Embryonic facial prominence (tissue), 1 donor: Measurements from ENCODE around the gene C19orf85.
"Not testable (repeated sequence)": the region's sequence is repeated elsewhere in the genome, so short reads cannot be mapped to it uniquely, and the experiment has no call there.

Experiments used
- DNase-seq: peaks from one replicate; pipeline ENCODE4 v3.0.0-alpha.2; 2016; ENCODE audit errors: extremely low spot score

The C19orf85 gene

GRCh38 chr19:55440411-55441105, 24.0 kb downstream of the C19orf85 start:
- DNase-seq = no peak

GRCh38 chr19:55439052-55439451, 25.5 kb downstream of the C19orf85 start:
- DNase-seq = no peak

GRCh38 chr19:55437410-55437809, 27.1 kb downstream of the C19orf85 start:
- DNase-seq = no peak

DNA sequence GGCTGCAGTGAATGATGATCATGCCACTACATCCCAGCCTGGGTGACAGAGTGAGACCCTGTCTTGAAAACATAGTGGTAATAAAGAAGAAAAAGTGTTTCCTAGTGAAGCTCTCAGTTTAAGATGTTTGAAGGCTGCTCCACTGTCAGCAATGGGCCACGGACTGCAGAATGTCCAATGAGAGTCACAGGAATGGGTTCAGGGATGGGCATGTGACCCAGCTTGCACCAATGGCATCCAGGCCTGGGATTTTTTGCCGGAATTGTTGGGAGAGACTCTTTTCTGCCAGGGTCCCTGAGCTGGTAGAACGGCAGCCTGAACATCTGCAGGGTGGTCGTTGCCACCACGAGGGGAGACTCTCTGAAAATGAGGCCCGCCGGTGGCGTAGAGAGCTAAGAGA, 27.7 kb downstream of the C19orf85 start:
- no peak for DNase-seq

DNA sequence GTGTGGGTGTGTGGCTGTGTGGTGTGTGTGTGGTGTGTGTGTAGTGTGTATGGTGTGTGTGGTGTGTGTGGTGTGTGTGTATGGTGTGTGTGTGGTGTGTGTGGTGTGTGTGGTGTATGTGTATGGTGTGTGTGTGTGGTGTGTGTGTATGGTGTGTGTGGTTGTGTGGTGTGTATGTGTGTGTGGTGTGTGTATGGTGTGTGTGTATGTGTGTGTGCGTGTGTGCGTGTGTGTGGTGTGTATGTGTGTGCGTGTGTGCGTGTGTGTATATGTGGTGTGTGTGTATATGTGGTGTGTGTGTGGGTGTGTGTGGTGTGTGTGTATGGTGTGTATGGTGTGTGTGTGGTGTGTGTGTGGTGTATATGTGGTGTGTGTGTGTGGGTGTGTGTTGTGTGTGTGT, 29.5 kb downstream of the C19orf85 start:
- DNase-seq = no peak

DNA sequence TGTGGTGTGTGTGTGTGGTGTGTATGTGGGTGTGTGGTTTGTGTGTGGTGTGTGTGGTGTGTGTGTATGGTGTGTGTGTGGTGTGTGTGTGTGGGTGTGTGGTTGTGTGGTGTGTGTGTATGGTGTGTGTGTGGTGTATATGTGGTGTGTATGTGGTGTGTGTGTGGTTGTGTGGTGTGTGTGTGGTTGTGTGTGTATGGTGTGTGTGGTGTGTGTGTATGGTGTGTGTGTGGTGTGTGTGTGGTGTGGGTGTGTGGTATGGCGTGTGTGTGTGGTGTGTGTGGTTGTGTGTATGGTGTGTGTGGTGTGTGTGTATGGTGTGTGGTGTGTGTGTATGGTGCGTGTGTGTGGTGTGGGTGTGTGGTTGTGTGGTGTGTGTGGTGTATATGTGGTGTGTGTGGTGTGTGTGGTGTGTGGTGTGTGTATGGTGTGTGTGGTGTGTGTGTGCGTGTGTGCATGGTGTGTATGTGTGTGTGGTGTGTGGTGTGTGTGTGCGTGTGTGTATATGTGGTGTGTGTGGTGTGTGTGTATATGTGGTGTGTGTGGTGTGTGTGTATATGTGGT, 30.1 kb downstream of the C19orf85 start:
- no peak for DNase-seq

DNA sequence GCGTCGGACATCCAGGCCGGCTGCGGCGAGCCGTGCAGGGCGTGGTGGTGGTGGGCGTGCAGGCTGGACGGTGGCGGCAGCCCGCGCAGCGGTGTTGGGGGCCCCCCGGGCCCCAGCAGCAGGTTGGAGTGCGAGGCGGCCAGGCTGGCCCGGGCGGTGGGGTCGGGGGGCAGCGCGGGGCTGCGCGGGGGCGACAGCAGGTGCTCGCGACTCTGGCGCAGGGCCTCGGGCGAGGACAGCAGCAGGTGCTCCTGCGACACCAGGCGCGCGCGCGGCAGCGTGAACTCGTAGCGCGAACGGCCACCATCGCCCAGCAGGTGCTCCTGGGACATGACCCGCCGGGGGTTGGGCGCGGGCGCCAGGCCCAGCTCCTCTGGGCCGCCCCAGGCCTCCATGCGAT, 31.3 kb downstream of the C19orf85 start:
- no peak for DNase-seq

- no peak for DNase-seq
Observed at GRCh38 chr19:55432241-55432959, 32.2 kb downstream of the C19orf85 start.

GRCh38 chr19:55431183-55431582, 33.4 kb downstream of the C19orf85 start:
- DNase-seq = no peak

- DNase-seq = no peak
Observed at GRCh38 chr19:55426042-55426441, 38.5 kb downstream of the C19orf85 start.

DNA sequence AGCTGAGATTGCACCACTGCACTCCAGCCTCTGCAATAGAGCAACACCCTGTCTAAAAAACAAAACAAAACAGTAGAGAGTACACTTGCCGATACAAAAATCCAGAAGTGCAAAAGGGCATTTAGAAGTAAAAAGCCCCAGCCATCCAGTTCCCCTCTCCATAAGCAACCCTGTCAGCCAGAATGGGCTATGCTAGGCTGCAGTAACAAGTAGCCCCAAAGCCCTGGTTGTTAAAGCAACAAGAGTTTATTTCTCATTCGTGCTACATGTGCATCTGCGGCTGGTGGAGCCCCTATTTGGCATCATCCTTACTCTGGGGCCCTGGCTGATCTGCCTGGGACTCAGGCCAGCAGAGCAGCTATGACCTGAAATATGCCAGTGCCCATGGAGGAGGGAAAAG, 40.0 kb downstream of the C19orf85 start:
- no peak for DNase-seq

DNA sequence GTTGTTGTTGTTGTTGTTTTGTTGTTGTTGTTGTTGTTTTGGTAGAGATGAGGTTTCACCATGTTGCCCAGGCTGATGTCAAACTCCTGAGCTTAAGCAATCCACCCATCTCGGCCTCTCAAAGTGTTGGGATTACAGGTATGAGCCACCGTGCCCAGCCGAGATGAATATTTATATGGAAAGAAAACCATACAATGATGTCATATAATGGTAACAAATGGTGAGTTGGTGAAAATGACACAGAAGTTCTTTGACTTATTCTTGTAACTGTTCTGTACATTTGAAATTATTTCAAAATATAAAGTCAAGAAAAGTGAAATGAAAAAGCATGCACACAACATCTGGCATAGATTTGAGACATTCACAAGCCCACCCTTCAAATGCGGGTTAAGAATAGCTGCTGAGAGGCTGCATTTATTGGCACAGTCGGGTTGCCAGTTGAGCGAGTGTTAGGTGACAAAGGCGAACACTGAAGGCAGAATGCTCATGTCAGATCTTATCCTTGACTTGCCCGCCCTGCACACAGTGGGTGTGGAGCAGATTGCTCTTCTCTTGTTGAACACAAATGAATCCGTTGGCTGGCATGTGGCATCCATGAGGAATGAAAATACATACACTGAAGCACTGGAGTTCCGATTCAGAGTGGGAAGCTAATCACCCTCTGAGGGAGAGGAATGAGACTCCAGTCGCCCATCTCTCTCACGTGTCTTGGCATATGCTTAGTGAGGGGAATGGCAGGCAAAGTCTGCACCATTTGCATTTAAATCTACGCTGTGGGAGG, 41.1 kb downstream of the C19orf85 start:
- DNase-seq = no peak

DNA sequence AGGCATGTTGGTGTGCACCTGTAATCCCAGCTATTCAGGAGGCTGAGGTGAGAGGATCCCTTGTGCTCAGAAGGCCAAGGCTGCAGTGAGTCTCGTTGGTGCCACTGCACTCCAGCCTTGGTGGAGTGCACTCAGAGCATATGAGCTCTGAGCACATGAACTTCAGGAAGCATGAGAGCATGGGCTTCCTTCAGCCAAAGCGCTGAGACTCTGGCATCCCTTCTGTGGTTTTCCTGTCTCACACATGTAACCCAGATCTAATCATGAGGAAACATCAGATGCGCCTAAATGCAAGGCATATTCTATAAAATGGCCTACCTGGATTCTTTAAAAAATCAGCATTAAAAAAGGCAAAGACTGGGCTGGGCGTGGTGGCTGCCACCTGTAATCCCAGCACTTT, 43.3 kb downstream of the C19orf85 start:
- DNase-seq = not testable (repeated sequence)

DNA sequence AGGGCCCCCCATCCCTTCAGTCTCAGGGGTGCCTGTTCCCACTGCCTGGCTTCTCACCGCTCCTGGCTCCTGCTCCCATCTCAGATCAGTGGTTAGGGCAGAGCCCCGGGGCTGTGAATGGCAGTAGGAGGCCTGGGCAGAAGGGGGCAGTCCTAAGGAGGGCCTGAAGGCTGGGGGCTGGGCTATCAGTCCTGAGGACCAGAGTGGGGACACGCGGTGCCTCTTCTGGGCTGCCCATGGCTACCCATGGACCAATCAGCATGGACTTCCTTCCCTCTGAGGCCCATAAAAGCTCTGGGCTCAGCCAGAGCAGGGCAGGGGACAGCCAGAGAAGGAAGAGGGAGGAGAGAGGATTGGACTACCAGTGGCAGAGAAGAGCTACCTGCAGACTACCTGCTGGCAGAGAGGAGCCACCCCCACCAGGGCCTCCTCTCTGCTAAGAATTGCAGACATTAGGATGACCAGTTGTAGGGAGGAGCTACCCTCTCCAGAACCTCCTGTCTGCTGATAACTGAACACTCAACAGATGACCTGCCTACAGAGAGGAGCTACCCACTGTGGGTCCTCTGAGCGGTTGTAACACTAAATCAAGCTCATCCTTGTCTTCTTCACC, 44.8 kb downstream of the C19orf85 start:
- no peak for DNase-seq

DNA sequence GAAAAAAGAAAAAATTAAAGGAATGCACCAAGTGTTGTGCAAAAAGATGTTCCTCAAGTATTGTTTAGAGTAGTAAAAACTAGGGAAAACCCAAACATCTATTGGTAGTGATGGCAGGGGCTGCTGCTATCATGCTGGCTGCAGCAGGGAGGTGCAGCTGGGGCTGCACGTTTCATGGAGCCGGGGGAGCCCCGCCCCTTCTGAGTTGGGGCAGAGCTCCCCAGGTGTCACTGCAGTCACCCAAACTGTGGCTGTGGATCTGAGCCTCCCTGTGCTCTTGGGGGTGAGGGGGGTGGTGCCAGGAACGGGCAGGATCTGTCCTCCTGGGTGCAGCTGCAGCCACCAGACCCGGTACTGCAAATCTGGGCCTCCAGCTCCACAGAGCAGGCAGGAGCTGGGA, 45.4 kb downstream of the C19orf85 start:
- no peak for DNase-seq

DNA sequence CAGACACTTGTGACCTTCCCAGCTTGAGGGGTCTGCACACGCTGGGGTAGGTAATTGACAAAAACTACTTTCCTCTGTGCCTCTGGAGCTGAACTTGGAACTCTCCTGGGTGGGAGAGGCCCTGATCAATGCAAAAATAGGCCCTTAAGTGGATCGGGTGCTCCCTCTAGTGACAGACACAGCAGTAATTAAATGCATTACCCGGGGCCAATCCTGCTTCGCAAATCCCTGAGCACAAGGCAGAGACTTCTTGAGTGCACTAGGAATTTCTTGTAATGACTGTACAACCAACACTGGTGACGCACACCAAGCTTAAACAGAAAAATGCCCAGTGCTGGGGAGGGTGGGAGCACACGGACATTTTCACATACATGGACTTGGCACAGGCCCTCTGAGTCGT, 46.4 kb downstream of the C19orf85 start:
- DNase-seq = peak; percentile 31
